ENCODE results near the gene CALHM2.
"Not testable (repeated sequence)": the region's sequence is repeated elsewhere in the genome, so short reads cannot be mapped to it uniquely, and the experiment has no call there.

The CALHM2 gene

GRCh38 chr10:103451831-103452505 lies at the start of gene CALHM2:
CALHM2 (minus strand) TSS chr10:103452370; CDS start chr10:103449941, 2,429 bp downstream.
- DNase-seq: peak; percentile 39

GRCh38 chr10:103501186-103501585 lies 49.0 kb upstream of the CALHM2 start:
- no peak for DNase-seq

GRCh38 chr10:103500481-103500880 lies 48.3 kb upstream of the CALHM2 start:
- DNase-seq: no peak

GRCh38 chr10:103499881-103500280 lies 47.7 kb upstream of the CALHM2 start:
- no peak for DNase-seq

- DNase-seq: no peak
Observed at GRCh38 chr10:103498936-103499638, 46.9 kb upstream of the CALHM2 start.

- no peak for DNase-seq
Observed at GRCh38 chr10:103497161-103497915, 45.2 kb upstream of the CALHM2 start.

GRCh38 chr10:103495321-103495720 lies 43.2 kb upstream of the CALHM2 start:
- DNase-seq: no peak

- DNase-seq: no peak
Observed at GRCh38 chr10:103493916-103494877, 42.0 kb upstream of the CALHM2 start.

- no peak for DNase-seq
Observed at GRCh38 chr10:103493362-103493915, 41.3 kb upstream of the CALHM2 start, which contains the start of gene NEURL1. NEURL1 (plus strand) TSS chr10:103493705; CDS start chr10:103494388, 683 bp downstream.

GRCh38 chr10:103492655-103493261 lies 40.6 kb upstream of the CALHM2 start:
- DNase-seq: no peak

- DNase-seq: no peak
Observed at GRCh38 chr10:103491729-103492364, 39.7 kb upstream of the CALHM2 start.

- DNase-seq: no peak
Observed at GRCh38 chr10:103490986-103491314, 38.8 kb upstream of the CALHM2 start.

- DNase-seq: no peak
Observed at GRCh38 chr10:103487410-103487708, 35.2 kb upstream of the CALHM2 start.

- not testable (repeated sequence) for DNase-seq
Observed at GRCh38 chr10:103486635-103487409, 34.7 kb upstream of the CALHM2 start.

GRCh38 chr10:103481974-103482531 lies 29.9 kb upstream of the CALHM2 start:
- DNase-seq: peak; percentile 55

- DNase-seq: no peak
Observed at GRCh38 chr10:103480521-103480920, 28.4 kb upstream of the CALHM2 start.

- no peak for DNase-seq
Observed at GRCh38 chr10:103479135-103479534, 27.0 kb upstream of the CALHM2 start, which contains the start of gene CALHM3. CALHM3 (minus strand) TSS chr10:103479240; CDS start chr10:103479032, 208 bp downstream.

GRCh38 chr10:103478671-103479070 lies 26.5 kb upstream of the CALHM2 start:
- no peak for DNase-seq

GRCh38 chr10:103476046-103476768 lies 24.0 kb upstream of the CALHM2 start:
- DNase-seq: no peak

All from NCI-H526 treated with DMSO at 0.1 percent for 48 hours (cell line).